ENCODE results near the gene UMODL1.

Gene UMODL1

GRCh38 chr21:42130441-42130840, 59.3 kb downstream of the UMODL1 start:
- DNase-seq (ENCODE audit: low read depth), result no peak
- H3K4me3 ChIP-seq (ENCODE audit: low read depth, low read length), result no peak overlapping the region
- TF ChIP-seq, protein P1, sequence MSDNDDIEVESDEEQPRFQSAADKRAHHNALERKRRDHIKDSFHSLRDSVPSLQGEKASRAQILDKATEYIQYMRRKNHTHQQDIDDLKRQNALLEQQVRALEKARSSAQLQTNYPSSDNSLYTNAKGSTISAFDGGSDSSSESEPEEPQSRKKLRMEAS (IDR thresholded peaks at IDR 0.05; ENCODE audit: low read depth, low read length), result no peak
- TF ChIP-seq, protein P2, sequence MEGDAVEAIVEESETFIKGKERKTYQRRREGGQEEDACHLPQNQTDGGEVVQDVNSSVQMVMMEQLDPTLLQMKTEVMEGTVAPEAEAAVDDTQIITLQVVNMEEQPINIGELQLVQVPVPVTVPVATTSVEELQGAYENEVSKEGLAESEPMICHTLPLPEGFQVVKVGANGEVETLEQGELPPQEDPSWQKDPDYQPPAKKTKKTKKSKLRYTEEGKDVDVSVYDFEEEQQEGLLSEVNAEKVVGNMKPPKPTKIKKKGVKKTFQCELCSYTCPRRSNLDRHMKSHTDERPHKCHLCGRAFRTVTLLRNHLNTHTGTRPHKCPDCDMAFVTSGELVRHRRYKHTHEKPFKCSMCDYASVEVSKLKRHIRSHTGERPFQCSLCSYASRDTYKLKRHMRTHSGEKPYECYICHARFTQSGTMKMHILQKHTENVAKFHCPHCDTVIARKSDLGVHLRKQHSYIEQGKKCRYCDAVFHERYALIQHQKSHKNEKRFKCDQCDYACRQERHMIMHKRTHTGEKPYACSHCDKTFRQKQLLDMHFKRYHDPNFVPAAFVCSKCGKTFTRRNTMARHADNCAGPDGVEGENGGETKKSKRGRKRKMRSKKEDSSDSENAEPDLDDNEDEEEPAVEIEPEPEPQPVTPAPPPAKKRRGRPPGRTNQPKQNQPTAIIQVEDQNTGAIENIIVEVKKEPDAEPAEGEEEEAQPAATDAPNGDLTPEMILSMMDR (IDR thresholded peaks at IDR 0.05; ENCODE audit: low read depth, low read length), result no peak
- TF ChIP-seq POLR2A (IDR thresholded peaks at IDR 0.05; ENCODE audit: extremely low read depth, insufficient read length) (no peak), MYC (IDR thresholded peaks at IDR 0.05; ENCODE audit: low read depth, low read length) (no peak)

DNA sequence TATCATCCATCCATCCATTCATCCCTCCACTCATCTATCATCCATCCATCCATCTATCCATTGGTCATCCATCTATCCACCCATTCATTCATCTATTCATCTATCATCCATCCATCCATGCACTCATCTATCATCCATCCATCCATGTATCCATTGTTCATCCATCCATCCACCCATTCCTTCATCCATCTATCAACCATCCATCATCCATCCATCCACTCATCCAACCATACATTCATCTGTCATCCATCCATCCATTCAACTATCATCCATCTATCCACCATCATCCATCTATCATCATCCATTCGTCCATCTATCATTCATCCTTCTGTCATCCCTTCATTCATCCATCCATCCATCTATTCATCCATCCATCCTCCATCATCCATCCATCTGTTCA, 61.1 kb downstream of the UMODL1 start:
- TF ChIP-seq, protein P1 (IDR thresholded peaks at IDR 0.05; ENCODE audit: low read depth, low read length), result no peak
- TF ChIP-seq MYC (IDR thresholded peaks at IDR 0.05; ENCODE audit: low read depth, low read length), result no peak
- TF ChIP-seq, protein P2 (IDR thresholded peaks at IDR 0.05; ENCODE audit: low read depth, low read length), result no peak
- no peak for TF ChIP-seq POLR2A (IDR thresholded peaks at IDR 0.05; ENCODE audit: extremely low read depth, insufficient read length)
- H3K4me3 ChIP-seq (ENCODE audit: low read depth, low read length), result no peak overlapping the region
- DNase-seq (ENCODE audit: low read depth), result no peak

DNA sequence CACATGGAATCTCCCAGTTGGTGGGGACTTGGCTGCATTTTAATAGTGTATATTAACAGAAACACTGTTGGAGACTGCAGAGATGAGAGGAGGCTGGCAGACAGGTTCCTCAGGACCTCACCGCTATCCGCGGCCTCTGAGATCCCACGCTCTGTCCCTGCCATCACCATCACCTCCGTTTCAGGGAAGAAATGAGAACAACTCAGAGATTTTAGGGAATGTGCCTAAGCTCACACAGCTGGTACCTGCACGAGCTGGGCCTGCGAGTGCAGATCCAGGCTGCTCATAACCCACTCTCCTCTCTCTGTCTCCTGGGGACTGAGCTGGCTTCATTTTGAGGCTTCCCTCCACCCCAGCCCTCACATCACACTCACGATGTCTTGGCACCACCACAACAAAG, 62.0 kb downstream of the UMODL1 start:
- no peak overlapping the region for H3K4me3 ChIP-seq (ENCODE audit: low read depth, low read length)

DNA sequence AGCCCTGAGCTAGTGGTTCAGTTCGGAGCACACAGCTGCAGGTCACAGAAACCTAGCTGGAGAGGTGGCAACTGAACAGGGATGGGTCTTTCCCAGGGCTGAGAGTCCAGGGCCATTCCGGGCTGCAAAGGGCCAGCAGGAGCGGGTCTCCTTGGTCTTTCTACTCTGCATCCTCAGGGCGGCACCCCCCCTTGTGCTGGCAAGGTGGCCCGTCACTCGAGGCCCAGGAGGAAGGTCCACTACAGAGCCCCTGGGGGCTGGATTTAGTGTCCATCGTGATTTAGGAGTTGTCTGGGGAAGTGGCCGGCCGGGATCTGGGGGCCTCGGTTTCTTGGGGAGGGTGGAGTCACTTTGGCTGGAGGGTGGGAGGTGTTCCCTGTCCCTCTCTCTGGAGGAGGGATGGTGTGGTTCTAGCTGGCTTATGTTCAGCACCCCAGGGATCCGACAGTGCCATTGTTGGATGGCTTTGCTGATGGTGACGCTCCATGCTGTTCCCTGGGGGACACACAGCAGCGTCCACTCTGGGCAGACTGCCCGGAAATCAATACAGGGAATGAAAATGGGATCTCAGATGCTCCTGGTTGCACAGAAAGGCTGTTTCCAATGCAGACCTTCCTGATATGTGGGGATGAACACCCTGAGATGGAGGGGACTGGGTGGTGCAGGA, 64.4 kb downstream of the UMODL1 start:
- DNase-seq (ENCODE audit: low read depth), result no peak
- TF ChIP-seq, protein P2 (IDR thresholded peaks at IDR 0.05; ENCODE audit: low read depth, low read length), result no peak
- TF ChIP-seq POLR2A (IDR thresholded peaks at IDR 0.05; ENCODE audit: extremely low read depth, insufficient read length) (no peak), MYC (IDR thresholded peaks at IDR 0.05; ENCODE audit: low read depth, low read length) (no peak)
- TF ChIP-seq, protein P1 (IDR thresholded peaks at IDR 0.05; ENCODE audit: low read depth, low read length), result no peak

More for the DNA sequence above, 62.0 kb downstream of the UMODL1 start:
- TF ChIP-seq, protein P2 (IDR thresholded peaks at IDR 0.05; ENCODE audit: low read depth, low read length), result no peak
- no peak for TF ChIP-seq MYC (IDR thresholded peaks at IDR 0.05; ENCODE audit: low read depth, low read length)
- TF ChIP-seq, protein P1 (IDR thresholded peaks at IDR 0.05; ENCODE audit: low read depth, low read length), result no peak
- no peak for TF ChIP-seq POLR2A (IDR thresholded peaks at IDR 0.05; ENCODE audit: extremely low read depth, insufficient read length)
- DNase-seq (ENCODE audit: low read depth), result no peak

DNA sequence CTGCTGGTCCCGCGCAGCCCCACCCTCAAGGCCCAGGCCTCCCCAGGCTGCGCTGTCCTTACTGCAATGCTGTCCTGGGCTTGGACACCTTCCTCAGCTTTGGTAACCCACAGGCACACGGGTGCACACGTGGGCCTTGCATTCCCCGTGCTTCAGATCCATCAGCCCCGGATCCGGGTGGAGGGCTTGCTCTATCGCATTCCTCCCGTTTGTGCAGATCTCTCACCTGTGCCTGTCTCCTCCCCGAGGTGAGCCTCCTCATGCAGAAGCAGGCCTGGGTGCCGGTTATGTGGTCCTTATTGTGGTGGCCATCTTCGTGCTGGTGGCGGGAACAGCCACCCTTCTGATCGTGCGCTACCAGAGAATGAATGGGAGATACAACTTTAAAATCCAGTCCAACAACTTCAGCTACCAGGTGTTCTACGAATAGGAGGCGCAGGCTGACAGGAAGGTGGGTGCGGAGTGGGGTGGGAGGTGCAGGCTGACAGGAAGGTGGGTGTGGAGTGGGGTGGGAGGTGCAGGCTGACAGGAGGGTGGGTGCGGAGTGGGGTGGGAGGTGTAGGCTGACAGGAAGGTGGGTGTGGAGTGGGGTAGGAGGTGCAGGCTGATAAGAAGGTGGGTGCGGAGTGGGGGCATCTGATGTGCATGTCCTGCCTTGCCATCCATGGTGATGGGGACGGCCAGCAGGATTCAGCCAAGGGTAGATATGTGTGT, 66.2 kb downstream of the UMODL1 start:
- TF ChIP-seq, protein P2 (IDR thresholded peaks at IDR 0.05; ENCODE audit: low read depth, low read length), result no peak
- TF ChIP-seq MYC (IDR thresholded peaks at IDR 0.05; ENCODE audit: low read depth, low read length) (no peak), POLR2A (IDR thresholded peaks at IDR 0.05; ENCODE audit: extremely low read depth, insufficient read length) (no peak)
- TF ChIP-seq, protein P1 (IDR thresholded peaks at IDR 0.05; ENCODE audit: low read depth, low read length), result no peak
- DNase-seq (ENCODE audit: low read depth), result no peak

More for the DNA sequence above, 64.4 kb downstream of the UMODL1 start:
- no peak overlapping the region for H3K4me3 ChIP-seq (ENCODE audit: low read depth, low read length)

More for the DNA sequence above, 66.2 kb downstream of the UMODL1 start:
- no peak overlapping the region for H3K4me3 ChIP-seq (ENCODE audit: low read depth, low read length)

Data from NB4 (cell line).